Hematopoietic multipotent progenitor cell treated with erythropoietin and hydrocortisone succinate and interleukin-3 and kit ligand, for 6 days (in vitro differentiated cells): Measurements from ENCODE around the gene MCOLN1.

ENCODE experiments used
- DNase-seq: peaks from one replicate; pipeline ENCODE4 v3.0.0-alpha.2; 2015

Gene MCOLN1

DNA sequence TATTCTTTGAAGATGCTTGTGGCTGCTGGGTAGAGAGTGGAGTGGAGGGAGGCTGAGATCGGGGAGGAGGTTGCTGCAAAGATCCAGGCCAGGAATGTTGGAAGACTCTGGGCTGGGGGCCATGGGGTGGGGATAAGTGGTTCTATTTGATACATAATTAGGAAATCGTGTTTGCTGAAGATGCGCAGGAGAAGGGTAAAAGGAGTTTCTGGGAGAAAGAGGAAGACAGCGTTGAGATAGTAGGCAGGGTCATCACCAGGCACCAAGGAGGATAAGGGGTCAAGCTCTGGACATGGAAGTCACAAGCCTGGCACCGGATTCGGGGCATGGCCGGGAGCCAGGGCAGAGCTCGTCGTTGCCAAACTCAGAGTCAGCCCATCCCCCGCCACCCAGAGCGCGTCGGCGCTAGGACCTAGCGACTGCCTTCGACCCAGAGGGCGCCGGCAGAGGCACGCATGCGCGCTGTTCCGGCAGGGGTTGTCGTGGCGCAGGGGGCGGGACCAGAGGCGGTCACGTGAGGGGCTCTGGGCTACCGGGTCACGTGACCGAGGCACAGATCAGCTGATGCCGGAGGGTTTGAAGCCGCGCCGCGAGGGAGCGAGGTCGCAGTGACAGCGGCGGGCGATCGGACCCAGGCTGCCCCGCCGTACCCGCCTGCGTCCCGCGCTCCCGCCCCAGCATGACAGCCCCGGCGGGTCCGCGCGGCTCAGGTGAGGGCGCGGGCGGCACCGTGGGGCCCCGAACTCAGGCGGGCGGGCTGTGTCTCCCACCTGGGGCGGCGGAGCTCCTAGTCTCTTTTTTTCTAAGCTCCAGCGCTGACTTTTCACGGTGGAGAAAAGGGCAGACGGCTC is at the start of gene MCOLN1:
TSS of gene MCOLN1 (plus strand) at position 553 of the 851 bp plus-strand sequence. CDS start at position 680, 127 bp downstream.
- DNase-seq: peak; percentile 100

GRCh38 chr19:7475665-7476064 is 46.8 kb upstream of the MCOLN1 start:
- no peak for DNase-seq

DNA sequence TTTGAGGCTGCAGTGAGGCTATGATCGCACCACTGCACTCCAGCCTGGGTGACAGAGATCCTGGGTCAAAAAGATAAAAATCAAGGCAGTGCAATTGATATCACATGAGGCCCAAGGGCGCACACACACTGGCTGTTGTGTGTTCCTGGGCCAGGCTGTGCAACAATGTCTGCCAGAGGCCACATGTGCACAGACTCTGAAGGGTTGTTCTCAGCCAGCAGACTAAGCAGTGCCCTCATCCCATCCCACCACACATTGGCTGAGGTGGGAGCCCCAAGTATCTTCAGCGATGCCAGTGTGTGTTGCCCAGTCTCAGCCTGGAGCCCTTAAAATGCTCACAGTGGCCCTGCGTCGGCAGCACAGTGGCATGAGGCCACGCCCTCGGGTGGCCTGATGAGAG is 46.2 kb upstream of the MCOLN1 start:
- DNase-seq: no peak

DNA sequence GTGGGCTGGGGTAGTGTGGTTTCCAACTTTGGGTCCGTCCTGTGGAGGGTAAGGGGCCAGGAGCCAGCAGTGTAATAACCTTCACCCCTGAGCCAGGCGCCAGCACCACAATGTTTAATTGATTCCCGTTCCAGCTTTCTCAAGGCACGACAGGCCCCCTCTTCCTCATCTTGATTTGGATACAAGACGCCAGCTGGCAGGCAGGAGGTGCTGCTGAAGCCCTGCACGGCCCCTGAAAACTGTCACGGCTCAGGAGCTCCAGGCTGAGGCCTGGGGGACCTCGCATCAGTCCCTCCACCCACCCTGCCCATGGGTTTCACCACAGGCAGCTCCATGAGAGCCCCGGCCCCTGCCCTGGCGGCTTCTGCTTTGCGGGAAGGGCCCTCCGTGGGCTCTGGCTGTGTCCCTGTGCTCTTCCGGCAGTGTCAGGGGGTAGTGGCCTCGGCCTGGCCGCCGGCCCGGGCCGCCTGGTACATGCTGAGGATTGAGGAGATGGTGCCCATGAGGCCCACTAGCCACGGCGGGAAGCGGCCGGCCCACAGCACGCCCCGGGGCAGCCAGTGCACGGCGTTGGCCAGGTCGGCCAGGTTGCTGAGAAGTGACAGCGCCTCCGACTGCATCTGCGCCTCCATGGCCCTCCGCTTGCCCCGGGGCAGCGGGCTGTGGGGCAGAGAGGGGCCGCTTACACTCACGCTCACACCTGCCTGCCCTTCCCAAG is 45.5 kb upstream of the MCOLN1 start:
- no peak for DNase-seq

- no peak for DNase-seq
These were observed 44.7 kb upstream of the MCOLN1 start for GRCh38 chr19:7477758-7478157.

GRCh38 chr19:7478173-7478842 is 44.1 kb upstream of the MCOLN1 start:
- no peak for DNase-seq

DNA sequence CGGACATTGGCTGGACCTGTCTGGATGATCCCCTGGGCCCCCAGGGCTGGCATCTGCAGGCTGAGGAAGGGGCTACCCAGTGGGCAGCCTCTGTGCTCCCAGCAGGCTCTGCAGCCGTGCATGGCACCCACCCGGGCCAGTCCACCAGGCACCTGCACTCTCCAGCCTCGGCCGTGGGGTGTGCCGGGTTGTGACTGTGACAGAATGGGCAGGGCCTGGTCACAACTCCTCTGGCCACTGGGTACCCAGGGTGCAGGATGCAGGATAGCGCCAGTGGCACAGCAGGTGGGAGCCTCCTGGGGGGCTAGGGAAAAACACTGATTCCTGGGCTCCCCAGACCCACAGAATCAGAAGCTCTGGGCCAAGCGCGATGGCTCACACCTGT is 43.6 kb upstream of the MCOLN1 start:
- DNase-seq: no peak

DNA sequence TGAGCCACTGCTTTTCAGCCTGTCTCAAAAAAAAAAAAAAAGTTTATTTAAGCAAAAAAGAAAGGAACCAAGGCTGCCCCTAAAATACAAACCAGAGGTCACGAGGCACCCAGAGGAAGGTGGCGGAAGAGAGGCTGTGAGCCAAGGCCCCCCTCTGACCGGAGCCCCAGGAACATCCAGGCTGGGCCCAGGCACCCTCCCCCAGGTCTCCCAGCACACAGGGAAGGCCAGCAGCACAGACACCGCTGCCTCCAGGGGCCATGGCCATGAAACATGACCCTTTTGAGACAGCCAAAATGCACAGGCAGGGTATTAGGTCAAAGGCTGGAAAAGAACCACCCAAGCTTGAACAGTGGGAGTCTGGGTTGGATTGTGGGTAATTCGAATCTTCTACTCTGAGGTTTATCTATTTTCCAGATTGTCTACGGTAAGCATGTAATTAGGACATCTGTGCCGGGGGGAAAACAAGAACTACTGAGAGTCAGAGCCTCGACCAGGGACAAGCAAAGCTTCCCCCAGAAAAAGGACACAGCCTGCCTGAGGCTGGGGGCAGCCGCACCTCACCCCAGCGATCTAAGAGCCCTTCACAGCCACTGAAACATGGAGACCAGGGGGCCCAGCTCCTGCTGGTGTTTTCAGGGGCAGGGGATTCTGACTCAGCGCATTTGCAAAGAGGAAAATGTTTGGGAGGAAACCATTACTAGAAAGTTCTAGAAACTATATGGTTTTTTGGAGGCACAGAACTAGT is 42.0 kb upstream of the MCOLN1 start:
- no peak for DNase-seq

GRCh38 chr19:7480970-7481255 is 41.5 kb upstream of the MCOLN1 start:
- no peak for DNase-seq

- no peak for DNase-seq
These were observed 39.6 kb upstream of the MCOLN1 start for GRCh38 chr19:7482584-7483439.

DNA sequence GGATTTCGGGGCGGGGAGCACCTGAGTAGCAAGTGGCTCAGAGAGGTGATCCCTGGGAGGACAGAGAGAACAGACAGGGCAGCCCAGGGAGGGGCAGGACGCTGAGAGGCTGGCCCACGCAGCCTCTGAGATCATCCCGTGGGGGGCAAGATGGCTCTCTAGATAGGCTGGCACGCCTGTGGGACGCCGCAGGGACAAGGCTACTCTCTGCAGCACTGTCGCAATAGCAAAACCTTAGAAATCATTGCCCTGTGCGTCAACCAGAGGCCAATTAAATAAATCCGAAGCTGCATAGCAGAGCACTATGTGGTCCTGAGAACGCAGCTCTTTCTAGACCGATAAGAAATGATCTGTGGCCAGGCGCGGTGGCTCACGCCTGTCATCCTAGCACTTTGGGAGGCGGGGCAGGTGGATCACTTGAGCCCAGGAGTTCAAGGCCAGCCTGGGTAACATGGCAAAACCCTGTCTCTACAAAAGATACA is 38.7 kb upstream of the MCOLN1 start:
- peak; percentile 63 for DNase-seq

GRCh38 chr19:7486923-7487322 is 35.5 kb upstream of the MCOLN1 start:
- DNase-seq: no peak

DNA sequence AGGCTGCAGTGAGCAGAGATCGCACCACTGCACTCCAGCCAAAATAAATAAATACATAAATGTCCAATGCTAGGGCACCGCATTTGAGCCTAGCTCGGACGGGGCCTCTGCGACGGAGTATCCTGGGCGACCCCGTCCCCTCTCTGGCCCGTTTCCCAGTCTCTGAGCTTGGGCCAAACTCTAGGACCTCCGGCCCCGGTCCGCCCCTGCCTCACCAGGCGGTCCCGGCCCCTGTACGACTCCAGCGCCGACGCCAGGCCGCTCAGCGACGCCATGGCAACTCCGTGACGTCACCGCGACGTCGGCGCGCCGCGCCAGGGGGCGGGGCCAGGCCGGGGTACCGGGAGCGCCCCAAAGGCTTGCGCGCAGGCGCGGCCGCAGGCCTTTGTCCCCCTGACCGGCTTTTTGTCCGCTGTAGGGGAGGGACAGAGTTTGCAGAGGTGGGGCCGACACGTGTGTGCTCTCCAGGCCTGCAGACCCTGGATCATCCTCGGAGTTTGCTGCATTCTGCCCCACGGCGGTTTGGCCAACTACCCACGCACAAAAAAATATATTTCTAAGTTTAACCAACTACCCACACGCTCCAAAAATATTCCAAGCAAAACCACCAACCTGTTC is 33.6 kb upstream of the MCOLN1 start, which contains the start of gene PEX11G:
TSS of gene PEX11G (minus strand) at position 300 of the 618 bp plus-strand sequence. CDS start at position 275, 25 bp downstream.
- DNase-seq: peak; percentile 91

DNA sequence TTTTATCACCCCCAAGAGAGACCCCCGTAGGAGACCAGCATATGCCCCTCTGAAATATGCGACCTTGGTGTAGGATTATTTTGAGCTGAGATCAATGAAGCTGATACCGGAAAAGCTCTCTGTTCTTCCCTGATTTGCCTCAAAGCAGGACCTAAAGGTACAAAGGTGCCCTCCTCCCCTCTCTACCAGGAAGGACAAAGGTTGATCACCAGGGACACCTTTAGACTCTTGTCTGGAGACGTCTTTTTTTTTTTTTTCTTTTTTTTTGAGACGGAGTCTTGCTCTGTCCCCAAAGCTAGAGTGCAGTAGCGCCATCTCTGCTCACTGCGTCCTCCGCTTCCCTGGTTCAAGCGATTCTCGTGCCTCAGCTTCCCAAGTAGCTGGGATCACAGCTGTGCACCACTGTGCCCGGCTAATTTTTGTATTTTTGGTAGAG is 32.8 kb upstream of the MCOLN1 start:
- no peak for DNase-seq

GRCh38 chr19:7492142-7492541 is 30.3 kb upstream of the MCOLN1 start:
- DNase-seq: peak; percentile 87

DNA sequence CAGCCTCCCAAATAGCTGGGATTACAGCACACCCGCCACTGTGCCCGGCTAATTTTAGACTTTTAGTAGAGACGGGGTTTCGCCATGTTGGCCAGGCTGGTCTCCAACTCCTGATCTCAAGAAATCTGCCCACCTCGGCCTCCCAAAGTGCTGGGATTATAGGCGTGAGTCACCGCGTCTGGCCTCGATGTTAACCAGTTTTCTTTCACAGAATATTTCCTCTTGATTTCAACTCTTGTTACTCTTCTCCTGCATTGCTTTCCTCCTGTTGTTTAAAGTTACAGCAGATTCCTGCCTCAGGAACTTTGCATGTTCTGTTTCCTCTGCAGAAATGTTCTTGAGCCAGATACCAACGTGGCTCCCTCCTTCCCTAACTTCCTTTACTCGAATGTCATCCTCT is 29.9 kb upstream of the MCOLN1 start:
- no peak for DNase-seq

DNA sequence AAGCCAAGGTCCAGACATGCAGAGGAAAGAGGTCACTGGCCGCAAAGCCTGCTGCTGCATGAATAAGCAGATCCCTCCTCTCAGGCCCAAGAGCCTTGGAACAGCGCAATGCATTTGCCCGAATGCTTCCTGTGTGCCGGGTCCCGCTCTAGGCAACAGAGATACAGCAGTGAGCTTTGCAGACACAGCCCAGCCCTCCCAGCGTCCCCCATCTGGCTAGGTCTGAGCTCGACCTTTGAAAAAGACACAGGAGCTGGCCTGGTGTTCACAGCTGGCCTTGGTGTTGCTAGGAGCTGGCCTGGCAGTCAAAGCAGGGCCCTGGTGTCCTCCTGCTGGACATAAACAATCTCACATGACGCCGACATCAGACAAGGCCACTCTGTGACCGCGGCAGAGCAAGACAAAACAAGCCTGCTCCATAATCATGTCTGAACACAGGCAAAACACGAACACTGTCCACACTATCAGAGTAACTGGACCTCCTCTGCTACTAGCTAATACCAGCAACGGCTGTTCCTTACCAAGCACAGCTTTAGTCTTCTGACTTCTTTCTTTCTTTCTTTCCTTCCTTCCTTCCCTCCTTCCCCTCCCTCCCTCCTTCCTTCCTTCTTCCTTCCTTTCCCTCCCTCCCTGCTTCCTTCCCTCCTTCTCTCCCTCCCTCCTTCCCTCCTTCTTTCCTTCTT is 27.9 kb upstream of the MCOLN1 start:
- DNase-seq: no peak

- peak; percentile 74 for DNase-seq
These were observed 25.1 kb upstream of the MCOLN1 start for GRCh38 chr19:7497292-7497691.

GRCh38 chr19:7500811-7501450 is 21.5 kb upstream of the MCOLN1 start:
- peak; percentile 79 for DNase-seq

DNA sequence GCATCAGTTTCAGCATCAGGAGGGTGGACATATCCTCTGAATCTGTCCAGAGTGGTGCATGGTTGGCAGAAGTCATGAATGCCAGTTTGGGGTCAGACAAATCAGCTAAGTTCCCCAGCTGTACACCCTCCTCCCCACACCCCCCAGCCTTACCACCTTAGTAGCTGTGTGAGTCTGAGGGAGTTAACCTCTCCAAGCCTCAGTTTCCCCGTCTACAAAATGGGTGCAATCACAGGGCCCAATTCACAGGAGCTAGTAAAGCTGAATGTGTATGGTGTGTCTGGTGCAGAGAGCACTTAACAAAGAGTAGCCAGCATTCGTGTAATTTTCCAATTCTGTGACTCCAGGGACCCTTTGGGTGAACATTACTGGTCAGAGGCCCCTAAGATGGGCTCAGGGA is 19.9 kb upstream of the MCOLN1 start:
- no peak for DNase-seq
